HG02588 (cell line): ENCODE data around the gene SIRT7.
"Not testable (repeated sequence)": the region's sequence is repeated elsewhere in the genome, so short reads cannot be mapped to it uniquely, and the experiment has no call there.

Source experiments
- ATAC-seq: cut with Tn5 transposase; IDR thresholded peaks from one replicate; pipeline ENCODE4 v1.9.1; 2021; ENCODE audit warnings: mild to moderate bottlenecking, moderate library complexity; ENCODE audit not compliant: unreplicated experiment

Gene SIRT7

GRCh38 chr17:81955058-81955681 lies 37.2 kb upstream of the SIRT7 start:
- ATAC-seq: no peak

- no peak for ATAC-seq
These were observed 36.4 kb upstream of the SIRT7 start for GRCh38 chr17:81954131-81955057.

GRCh38 chr17:81953443-81953842 lies 35.5 kb upstream of the SIRT7 start:
- ATAC-seq: not testable (repeated sequence)

GRCh38 chr17:81952792-81953228 lies 34.8 kb upstream of the SIRT7 start:
- no peak for ATAC-seq

- ATAC-seq: no peak
These were observed 34.1 kb upstream of the SIRT7 start for GRCh38 chr17:81951785-81952684.

GRCh38 chr17:81950501-81950900 lies 32.5 kb upstream of the SIRT7 start:
- ATAC-seq: no peak

- no peak for ATAC-seq
These were observed 30.8 kb upstream of the SIRT7 start for GRCh38 chr17:81948635-81949378.

GRCh38 chr17:81947189-81947588 lies 29.2 kb upstream of the SIRT7 start, which contains the start of gene MYADML2:
Gene MYADML2, minus strand, starts transcription at chr17:81947233. Its CDS starts 5,492 bp downstream, at chr17:81941741.
- no peak for ATAC-seq

- ATAC-seq: no peak
These were observed 26.9 kb upstream of the SIRT7 start for GRCh38 chr17:81944858-81945257.

- no peak for ATAC-seq
These were observed 24.2 kb upstream of the SIRT7 start for GRCh38 chr17:81942167-81942553.

- no peak for ATAC-seq
These were observed 23.6 kb upstream of the SIRT7 start for GRCh38 chr17:81941484-81942166.

GRCh38 chr17:81940538-81941483 lies 22.8 kb upstream of the SIRT7 start:
- no peak for ATAC-seq

- ATAC-seq: no peak
These were observed 22.0 kb upstream of the SIRT7 start for GRCh38 chr17:81939881-81940385.

GRCh38 chr17:81939218-81939617 lies 21.2 kb upstream of the SIRT7 start:
- ATAC-seq: no peak

GRCh38 chr17:81935709-81936084 lies 17.7 kb upstream of the SIRT7 start:
- no peak for ATAC-seq

- ATAC-seq: no peak
These were observed 17.1 kb upstream of the SIRT7 start for GRCh38 chr17:81934850-81935708.

GRCh38 chr17:81934098-81934757 lies 16.3 kb upstream of the SIRT7 start:
- no peak for ATAC-seq
